ENCODE results near the gene GRID2.

The GRID2 gene

GRCh38 chr4:92988301-92988700 is 684.5 kb downstream of the GRID2 start:
- DNase-seq, result no peak

- DNase-seq, result no peak
Observed at GRCh38 chr4:92992758-92993157, 689.0 kb downstream of the GRID2 start.

- no peak for DNase-seq
Observed at GRCh38 chr4:92994727-92995126, 691.0 kb downstream of the GRID2 start.

GRCh38 chr4:92996533-92996932 is 692.8 kb downstream of the GRID2 start:
- DNase-seq, result no peak

GRCh38 chr4:93000910-93001309 is 697.1 kb downstream of the GRID2 start:
- DNase-seq, result no peak

- no peak for DNase-seq
Observed at GRCh38 chr4:93002240-93002639, 698.5 kb downstream of the GRID2 start.

- no peak for DNase-seq
Observed at GRCh38 chr4:93016350-93016749, 712.6 kb downstream of the GRID2 start.

GRCh38 chr4:93018243-93018642 is 714.5 kb downstream of the GRID2 start:
- no peak for DNase-seq

GRCh38 chr4:93018806-93019205 is 715.0 kb downstream of the GRID2 start:
- no peak for DNase-seq

- no peak for DNase-seq
Observed at GRCh38 chr4:93029769-93030168, 726.0 kb downstream of the GRID2 start.

- DNase-seq, result no peak
Observed at GRCh38 chr4:93030670-93031069, 726.9 kb downstream of the GRID2 start.

- no peak for DNase-seq
Observed at GRCh38 chr4:93031431-93032098, 727.8 kb downstream of the GRID2 start.

- no peak for DNase-seq
Observed at GRCh38 chr4:93042746-93043145, 739.0 kb downstream of the GRID2 start.

- DNase-seq, result no peak
Observed at GRCh38 chr4:93053140-93053539, 749.4 kb downstream of the GRID2 start.

GRCh38 chr4:93061826-93062225 is 758.1 kb downstream of the GRID2 start:
- DNase-seq, result no peak

- no peak for DNase-seq
Observed at GRCh38 chr4:93063325-93063724, 759.6 kb downstream of the GRID2 start.

- no peak for DNase-seq
Observed at GRCh38 chr4:93065790-93066189, 762.0 kb downstream of the GRID2 start.

GRCh38 chr4:93066749-93067148 is 763.0 kb downstream of the GRID2 start:
- DNase-seq, result no peak

GRCh38 chr4:93072292-93072691 is 768.5 kb downstream of the GRID2 start:
- no peak for DNase-seq

- DNase-seq, result no peak
Observed at GRCh38 chr4:93080316-93080715, 776.5 kb downstream of the GRID2 start.

GRCh38 chr4:93084599-93085305 is 781.0 kb downstream of the GRID2 start:
- no peak for DNase-seq

- no peak for DNase-seq
Observed at GRCh38 chr4:93086356-93086755, 782.6 kb downstream of the GRID2 start.

- no peak for DNase-seq
Observed at GRCh38 chr4:93092765-93093164, 789.0 kb downstream of the GRID2 start.

- DNase-seq, result no peak
Observed at GRCh38 chr4:93103042-93103441, 799.3 kb downstream of the GRID2 start.

- DNase-seq, result no peak
Observed at GRCh38 chr4:93116624-93117023, 812.9 kb downstream of the GRID2 start.
